ENCODE data around the gene CYP4F8.
A peak's percentile ranks its signal among the peaks of the same experiment; 100 is the strongest.

Gene CYP4F8

GRCh38 chr19:15616627-15617270 is 1.7 kb downstream of the CYP4F8 start:
- DNase-seq, result no peak

- no peak for DNase-seq
Measured at GRCh38 chr19:15618321-15618720, 3.3 kb downstream of the CYP4F8 start.

- no peak for DNase-seq
Measured at GRCh38 chr19:15621801-15622200, 6.8 kb downstream of the CYP4F8 start.

- DNase-seq, result no peak
Measured at GRCh38 chr19:15622991-15623390, 8.0 kb downstream of the CYP4F8 start.

GRCh38 chr19:15623711-15624318 is 8.8 kb downstream of the CYP4F8 start:
- no peak for DNase-seq

GRCh38 chr19:15628236-15629002 is 13.4 kb downstream of the CYP4F8 start:
- DNase-seq, result no peak

GRCh38 chr19:15629003-15629880 is 14.2 kb downstream of the CYP4F8 start:
- DNase-seq, result peak in 1 of 2 experiments; percentile 62

- DNase-seq, result no peak
Measured at GRCh38 chr19:15631817-15632216, 16.8 kb downstream of the CYP4F8 start.

GRCh38 chr19:15633082-15633835 is 18.2 kb downstream of the CYP4F8 start:
- no peak for DNase-seq

- DNase-seq, result no peak
Measured at GRCh38 chr19:15634105-15634504, 19.1 kb downstream of the CYP4F8 start.

GRCh38 chr19:15635016-15635805 is 20.2 kb downstream of the CYP4F8 start:
- DNase-seq, result no peak

- DNase-seq, result no peak
Measured at GRCh38 chr19:15636026-15636425, 21.0 kb downstream of the CYP4F8 start.

GRCh38 chr19:15639596-15639995 is 24.6 kb downstream of the CYP4F8 start:
- DNase-seq, result no peak

GRCh38 chr19:15640294-15640903 is 25.4 kb downstream of the CYP4F8 start, which contains the start of gene CYP4F3:
Gene CYP4F3, plus strand, starts transcription at chr19:15640897. Its CDS starts 519 bp downstream, at chr19:15641416.
- no peak for DNase-seq

GRCh38 chr19:15640904-15641597 is 26.0 kb downstream of the CYP4F8 start:
- no peak for DNase-seq

- DNase-seq, result no peak
Measured at GRCh38 chr19:15641901-15642491, 27.0 kb downstream of the CYP4F8 start.

GRCh38 chr19:15642807-15643206 is 27.8 kb downstream of the CYP4F8 start:
- DNase-seq, result no peak

- no peak for DNase-seq
Measured at GRCh38 chr19:15643387-15643786, 28.4 kb downstream of the CYP4F8 start.

GRCh38 chr19:15644066-15644741 is 29.2 kb downstream of the CYP4F8 start:
- DNase-seq, result no peak
